ENCODE data around the gene FARS2. TPM values are rescaled to one million over a fixed set of nuclear protein-coding genes. Genes with fewer than 3 reads are reported as not detected.

Gene FARS2
- total and polyA plus RNA-seq, 2 experiments from 2014 or later, result 9.9 to 15.4 TPM

DNA sequence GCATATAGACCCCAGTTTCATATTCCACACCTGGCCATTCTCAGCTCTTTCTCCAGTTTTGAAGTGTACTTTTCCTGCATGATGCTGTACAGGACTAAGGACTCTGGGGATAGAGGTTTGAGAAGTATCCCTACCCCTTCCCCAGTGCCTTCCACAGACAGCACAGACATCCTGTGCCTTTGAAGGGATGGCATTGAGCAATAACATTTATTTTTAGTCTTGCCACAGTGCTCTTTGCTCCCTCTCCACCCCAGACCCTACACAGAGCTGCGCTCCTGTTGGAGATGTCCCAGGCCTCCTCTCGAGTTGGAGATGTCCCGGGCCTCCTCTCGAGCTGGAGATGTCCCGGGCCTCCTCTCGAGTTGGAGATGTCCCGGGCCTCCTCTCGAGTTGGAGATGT, 275.8 kb downstream of the FARS2 start:
- WGBS (ENCODE audit: low lambda C conversion rate, missing lambda C conversion rate), result 93% methylated on average over 5 of the region's 8 CpGs
- Histone ChIP-seq H3K4me2 (no peak overlapping the region), H3K9me3 (ENCODE audit: low read depth) (no peaks in the 10 kb centered on the region), H3K27me3 (no peaks in the 10 kb centered on the region), H2AFZ (no peak overlapping the region), H3K4me3 (no peak overlapping the region), H4K20me1 (ENCODE audit: insufficient read depth, poor library complexity, severe bottlenecking) (no peaks in the 10 kb centered on the region), H3K27ac (no peak overlapping the region), H3K4me1 (ENCODE audit: insufficient read depth) (peaks cover 6% of the 10 kb centered on the region), H3K36me3 (replicated peaks; ENCODE audit: insufficient read depth, low read depth) (no peaks in the 10 kb centered on the region), H3K79me2 (no peaks in the 10 kb centered on the region), H3K9me2 (replicated peaks; ENCODE audit: insufficient read depth) (no peaks in the 10 kb centered on the region)
- no peak for TF ChIP-seq EZH2 (IDR thresholded peaks at IDR 0.05; ENCODE audit: borderline replicate concordance)
- DNase-seq (ENCODE audit: low spot score), result no peak

DNA sequence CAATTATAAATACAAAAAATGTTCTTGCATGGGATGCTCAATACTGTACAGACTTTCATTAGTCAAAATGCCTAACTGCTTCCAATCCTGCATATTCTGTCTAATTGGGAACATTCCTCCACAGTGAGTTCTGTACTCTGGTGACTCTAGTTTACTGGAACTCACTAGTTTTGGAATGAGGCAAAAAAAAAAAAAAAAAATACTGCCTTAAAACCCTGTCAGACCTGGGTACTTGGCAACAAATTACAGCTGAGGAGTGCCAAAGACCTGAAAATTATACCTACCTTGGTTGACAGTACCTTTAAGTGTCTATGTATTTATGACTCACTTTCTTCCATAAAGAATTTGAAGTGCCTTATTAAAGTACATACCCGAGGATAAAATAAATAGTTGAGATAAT, 276.7 kb downstream of the FARS2 start:
- no peak for DNase-seq (ENCODE audit: low spot score)
- no peak overlapping the region for H3K4me3 ChIP-seq
- H3K27ac ChIP-seq, result no peak overlapping the region
- no peaks in the 10 kb centered on the region for H3K79me2 ChIP-seq
- H3K4me2 ChIP-seq, result no peak overlapping the region
- H3K9me3 ChIP-seq (ENCODE audit: low read depth), result no peaks in the 10 kb centered on the region
- no peaks in the 10 kb centered on the region for H4K20me1 ChIP-seq (ENCODE audit: insufficient read depth, poor library complexity, severe bottlenecking)
- H3K36me3 ChIP-seq (replicated peaks; ENCODE audit: insufficient read depth, low read depth), result no peaks in the 10 kb centered on the region
- WGBS (ENCODE audit: low lambda C conversion rate, missing lambda C conversion rate), result 50% methylated on average over 1 of the region's 1 CpG
- no peaks in the 10 kb centered on the region for H3K27me3 ChIP-seq
- no peak overlapping the region for H2AFZ ChIP-seq
- TF ChIP-seq, protein P1, sequence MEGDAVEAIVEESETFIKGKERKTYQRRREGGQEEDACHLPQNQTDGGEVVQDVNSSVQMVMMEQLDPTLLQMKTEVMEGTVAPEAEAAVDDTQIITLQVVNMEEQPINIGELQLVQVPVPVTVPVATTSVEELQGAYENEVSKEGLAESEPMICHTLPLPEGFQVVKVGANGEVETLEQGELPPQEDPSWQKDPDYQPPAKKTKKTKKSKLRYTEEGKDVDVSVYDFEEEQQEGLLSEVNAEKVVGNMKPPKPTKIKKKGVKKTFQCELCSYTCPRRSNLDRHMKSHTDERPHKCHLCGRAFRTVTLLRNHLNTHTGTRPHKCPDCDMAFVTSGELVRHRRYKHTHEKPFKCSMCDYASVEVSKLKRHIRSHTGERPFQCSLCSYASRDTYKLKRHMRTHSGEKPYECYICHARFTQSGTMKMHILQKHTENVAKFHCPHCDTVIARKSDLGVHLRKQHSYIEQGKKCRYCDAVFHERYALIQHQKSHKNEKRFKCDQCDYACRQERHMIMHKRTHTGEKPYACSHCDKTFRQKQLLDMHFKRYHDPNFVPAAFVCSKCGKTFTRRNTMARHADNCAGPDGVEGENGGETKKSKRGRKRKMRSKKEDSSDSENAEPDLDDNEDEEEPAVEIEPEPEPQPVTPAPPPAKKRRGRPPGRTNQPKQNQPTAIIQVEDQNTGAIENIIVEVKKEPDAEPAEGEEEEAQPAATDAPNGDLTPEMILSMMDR (IDR thresholded peaks at IDR 0.05; ENCODE audit: poor library complexity), result no peak
- TF ChIP-seq EZH2phosphoT487 (IDR thresholded peaks at IDR 0.05; ENCODE audit: low read depth, severe bottlenecking, unreplicated experiment) (no peak), EZH2 (IDR thresholded peaks at IDR 0.05; ENCODE audit: borderline replicate concordance) (no peak)
- H3K4me1 ChIP-seq (ENCODE audit: insufficient read depth), result peaks cover 6% of the 10 kb centered on the region
- no peaks in the 10 kb centered on the region for H3K9me2 ChIP-seq (replicated peaks; ENCODE audit: insufficient read depth)

DNA sequence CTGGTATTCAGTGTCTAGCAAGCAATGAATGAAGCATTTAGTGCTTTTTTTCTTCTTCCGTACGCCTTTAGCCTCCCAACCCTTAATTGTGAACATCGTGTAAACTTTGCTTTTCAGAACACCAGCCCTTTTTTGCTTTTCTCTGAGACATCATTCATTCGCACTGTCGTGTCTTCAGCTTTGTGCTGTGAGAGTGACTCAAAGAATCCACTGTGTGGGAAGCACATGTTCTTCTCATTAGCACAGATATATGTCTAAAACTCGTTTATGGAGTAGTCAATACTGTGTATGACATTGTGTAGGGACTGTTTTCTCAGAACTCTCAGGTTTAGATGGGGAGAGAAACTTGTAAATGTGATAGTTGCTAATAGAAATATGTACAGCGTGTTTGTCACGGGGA, 279.1 kb downstream of the FARS2 start:
- Histone ChIP-seq H3K9me3 (ENCODE audit: low read depth) (no peaks in the 10 kb centered on the region), H4K20me1 (ENCODE audit: insufficient read depth, poor library complexity, severe bottlenecking) (no peaks in the 10 kb centered on the region), H3K4me2 (no peak overlapping the region), H3K9me2 (replicated peaks; ENCODE audit: insufficient read depth) (no peaks in the 10 kb centered on the region), H3K36me3 (replicated peaks; ENCODE audit: insufficient read depth, low read depth) (no peaks in the 10 kb centered on the region), H3K27me3 (no peaks in the 10 kb centered on the region), H3K4me1 (ENCODE audit: insufficient read depth) (peaks cover 6% of the 10 kb centered on the region), H2AFZ (no peak overlapping the region), H3K79me2 (no peaks in the 10 kb centered on the region), H3K4me3 (no peak overlapping the region), H3K27ac (no peak overlapping the region)
- WGBS (ENCODE audit: low lambda C conversion rate, missing lambda C conversion rate), result 93% methylated on average over 8 of the region's 8 CpGs
- no peak for TF ChIP-seq EZH2 (IDR thresholded peaks at IDR 0.05; ENCODE audit: borderline replicate concordance)
- no peak for TF ChIP-seq EZH2phosphoT487 (IDR thresholded peaks at IDR 0.05; ENCODE audit: low read depth, severe bottlenecking, unreplicated experiment)
- TF ChIP-seq, protein P1 (IDR thresholded peaks at IDR 0.05; ENCODE audit: poor library complexity), result no peak
- no peak for DNase-seq (ENCODE audit: low spot score)

DNA sequence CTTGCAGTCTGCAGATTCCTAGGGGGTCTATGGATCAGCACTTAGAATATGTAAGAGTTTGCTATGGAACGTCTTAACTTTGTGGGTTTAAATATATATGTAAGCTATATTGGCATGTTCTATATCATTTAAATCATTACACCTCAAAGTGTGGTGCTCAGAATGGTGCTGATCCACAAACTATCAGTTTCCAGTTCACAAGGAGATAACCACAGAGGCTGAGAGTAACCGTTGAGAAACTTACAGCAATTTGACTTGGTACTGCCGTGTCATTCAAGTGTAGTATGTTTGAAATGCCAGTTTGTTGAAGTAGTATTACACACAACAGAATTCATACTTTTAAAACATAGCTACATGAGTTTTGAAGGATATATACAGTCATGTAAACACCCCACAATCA, 279.7 kb downstream of the FARS2 start:
- no peak for DNase-seq (ENCODE audit: low spot score)
- WGBS (ENCODE audit: low lambda C conversion rate, missing lambda C conversion rate), result 87% methylated on average over 3 of the region's 3 CpGs
- Histone ChIP-seq H4K20me1 (ENCODE audit: insufficient read depth, poor library complexity, severe bottlenecking) (no peaks in the 10 kb centered on the region), H3K27ac (no peak overlapping the region), H3K79me2 (no peaks in the 10 kb centered on the region), H3K27me3 (no peaks in the 10 kb centered on the region), H3K4me3 (no peak overlapping the region), H3K4me2 (no peak overlapping the region), H3K36me3 (replicated peaks; ENCODE audit: insufficient read depth, low read depth) (no peaks in the 10 kb centered on the region), H3K9me3 (ENCODE audit: low read depth) (no peaks in the 10 kb centered on the region), H3K9me2 (replicated peaks; ENCODE audit: insufficient read depth) (no peaks in the 10 kb centered on the region), H3K4me1 (ENCODE audit: insufficient read depth) (peaks cover 6% of the 10 kb centered on the region), H2AFZ (no peak overlapping the region)
- no peak for TF ChIP-seq EZH2phosphoT487 (IDR thresholded peaks at IDR 0.05; ENCODE audit: low read depth, severe bottlenecking, unreplicated experiment)
- TF ChIP-seq, protein P1 (IDR thresholded peaks at IDR 0.05; ENCODE audit: poor library complexity), result no peak
- no peak for TF ChIP-seq EZH2 (IDR thresholded peaks at IDR 0.05; ENCODE audit: borderline replicate concordance)

All from hepatocyte (in vitro differentiated cells).